ENCODE results near the gene PHACTR2.

PHACTR2 gene

DNA sequence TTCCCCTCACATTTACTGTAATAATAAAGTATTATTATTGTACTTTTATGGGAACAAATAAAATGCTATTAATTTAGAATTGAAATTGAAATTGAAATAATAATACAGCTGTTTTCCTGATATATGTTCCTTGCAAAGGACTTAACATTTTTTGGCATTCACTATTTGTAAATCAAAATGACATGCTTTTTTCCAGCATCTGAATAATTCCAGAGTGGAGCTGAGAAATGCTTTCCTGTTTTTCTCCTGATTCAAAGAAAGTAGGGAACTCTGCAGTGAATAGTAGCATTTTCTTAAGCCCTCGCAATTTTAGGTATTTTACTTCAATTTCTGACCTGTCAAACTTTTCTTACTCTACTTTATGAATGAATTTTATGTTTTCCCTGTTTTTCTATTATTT lies 72.1 kb downstream of the PHACTR2 start:
- no peak overlapping the region for H3K4me3 ChIP-seq (ENCODE audit: low read length)
- no peak for TF ChIP-seq CTCF (conservative IDR thresholded peaks at IDR 0.05; ENCODE audit: low read depth, low read length)
- no peak for DNase-seq (ENCODE audit: low read depth)

DNA sequence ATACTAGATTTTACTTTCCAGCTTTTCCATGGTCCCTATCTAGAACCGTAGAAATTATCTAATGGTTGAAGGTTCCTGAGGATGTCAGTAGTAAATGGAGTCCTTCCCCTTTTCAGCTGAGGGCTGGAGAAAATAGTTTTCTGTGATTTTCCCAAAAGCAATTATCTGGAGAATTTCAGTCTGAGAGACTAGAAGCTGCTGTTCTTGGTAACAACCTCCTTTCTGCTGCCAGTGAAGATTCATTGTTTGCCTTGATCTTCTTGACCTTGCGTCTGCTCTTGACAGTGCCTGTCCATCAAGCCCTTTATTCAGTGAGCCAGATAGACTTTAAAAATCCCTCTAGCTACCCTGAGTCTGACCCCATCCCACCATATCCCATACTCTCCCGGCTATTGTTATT lies 73.1 kb downstream of the PHACTR2 start:
- DNase-seq (ENCODE audit: low read depth), result no peak
- no peak overlapping the region for H3K4me3 ChIP-seq (ENCODE audit: low read length)
- no peak for TF ChIP-seq CTCF (conservative IDR thresholded peaks at IDR 0.05; ENCODE audit: low read depth, low read length)

DNA sequence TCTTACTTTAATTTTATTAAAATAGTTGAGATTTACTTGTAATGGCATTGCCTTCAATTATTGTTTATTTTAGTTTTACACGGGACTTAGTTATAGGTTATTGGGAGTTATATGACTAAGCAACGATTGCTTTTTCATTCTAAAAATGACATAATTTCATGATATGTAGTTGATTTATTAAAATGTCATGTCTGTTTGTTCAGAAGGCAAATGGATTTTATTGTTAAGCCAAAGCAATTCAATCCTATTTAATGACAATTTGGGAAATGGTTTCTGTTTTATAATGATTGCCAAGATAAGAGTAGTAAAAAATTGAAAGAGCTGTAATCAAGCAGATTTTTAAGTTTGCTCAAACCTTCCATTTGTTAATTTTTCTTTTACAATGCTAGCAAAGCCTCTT lies 74.7 kb downstream of the PHACTR2 start:
- DNase-seq (ENCODE audit: low read depth), result no peak
- H3K4me3 ChIP-seq (ENCODE audit: low read length), result no peak overlapping the region
- TF ChIP-seq CTCF (conservative IDR thresholded peaks at IDR 0.05; ENCODE audit: low read depth, low read length), result no peak

DNA sequence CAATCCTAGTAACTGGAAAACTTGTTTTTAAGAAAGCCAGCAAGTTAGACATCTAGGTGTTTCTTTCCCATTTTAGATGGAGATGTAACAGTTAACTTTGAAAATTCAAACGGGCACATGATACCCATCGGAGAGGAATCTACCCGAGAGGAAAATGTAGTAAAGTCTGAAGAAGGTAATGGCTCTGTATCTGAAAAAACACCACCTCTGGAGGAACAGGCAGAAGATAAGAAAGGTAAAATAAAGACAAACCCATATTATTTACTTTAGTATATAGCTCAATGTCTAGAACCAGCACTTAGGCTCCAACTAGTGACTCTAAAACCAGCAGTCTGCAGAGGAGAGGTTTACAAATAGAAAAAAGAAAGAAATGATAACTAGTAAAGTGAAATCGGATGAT lies 75.9 kb downstream of the PHACTR2 start:
- H3K4me3 ChIP-seq (ENCODE audit: low read length), result no peak overlapping the region
- DNase-seq (ENCODE audit: low read depth), result no peak
- no peak for TF ChIP-seq CTCF (conservative IDR thresholded peaks at IDR 0.05; ENCODE audit: low read depth, low read length)

- no peak for TF ChIP-seq CTCF (conservative IDR thresholded peaks at IDR 0.05; ENCODE audit: low read depth, low read length)
- no peak for DNase-seq (ENCODE audit: low read depth)
- H3K4me3 ChIP-seq (ENCODE audit: low read length), result no peak overlapping the region
Measured at GRCh38 chr6:143754204-143754603, 76.4 kb downstream of the PHACTR2 start.

DNA sequence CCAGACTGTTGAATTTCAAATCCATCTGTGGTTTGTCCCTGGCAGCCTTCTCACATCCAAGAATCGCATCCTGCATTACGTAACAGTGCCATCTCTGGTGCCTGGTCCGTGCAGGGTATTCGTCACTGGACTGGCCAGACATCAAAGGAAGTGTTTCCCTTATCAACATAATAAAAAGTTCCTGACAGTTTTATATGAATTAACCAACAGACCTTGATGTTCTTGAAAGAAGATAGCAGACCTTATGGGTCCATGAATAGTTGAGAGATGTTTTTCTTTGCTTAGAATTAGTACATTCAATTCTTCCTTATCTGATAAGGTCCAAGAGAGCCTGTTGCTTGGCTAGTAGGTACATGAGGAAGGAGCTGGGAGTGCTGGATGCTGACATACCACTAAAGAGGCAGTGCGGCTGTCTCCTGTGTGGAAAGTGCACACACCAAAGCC lies 77.6 kb downstream of the PHACTR2 start:
- no peak for TF ChIP-seq CTCF (conservative IDR thresholded peaks at IDR 0.05; ENCODE audit: low read depth, low read length)
- H3K4me3 ChIP-seq (ENCODE audit: low read length), result no peak overlapping the region
- no peak for DNase-seq (ENCODE audit: low read depth)

GRCh38 chr6:143757346-143757832 lies 79.6 kb downstream of the PHACTR2 start:
- no peak for DNase-seq (ENCODE audit: low read depth)
- no peak overlapping the region for H3K4me3 ChIP-seq (ENCODE audit: low read length)
- no peak for TF ChIP-seq CTCF (conservative IDR thresholded peaks at IDR 0.05; ENCODE audit: low read depth, low read length)
